Suprapubic skin (tissue), 4 donors: ENCODE measurements around the gene CDH13.

ENCODE experiments used
- CTCF ChIP-seq, 2 donors: fragments of 200-600 bp in 1 of 2; fragments of 450-650 bp in 1 of 2; sonication (generic) in 1 of 2; IDR thresholded peaks; one replicate each; pipeline ENCODE4 v1.5.1; 2016 to 2019; ENCODE audit warnings: antibody characterized with exemption in 2 of 2, mild to moderate bottlenecking in 1 of 2, moderate library complexity in 1 of 2
- EP300 ChIP-seq: sonication (generic); formaldehyde crosslinking; IDR thresholded peaks from one replicate; pipeline ENCODE4 v1.6.1; 2017; ENCODE audit warnings: antibody characterized with exemption
- POLR2A ChIP-seq, 2 donors: fragments of 450-650 bp; IDR thresholded peaks; one replicate each; pipeline ENCODE4 v1.6.1; 2017; ENCODE audit warnings: antibody characterized with exemption in 2 of 2, mild to moderate bottlenecking in 2 of 2, moderate library complexity in 2 of 2
- POLR2AphosphoS5 ChIP-seq, 3 donors: sonication (generic); formaldehyde crosslinking; IDR thresholded peaks; one replicate each; pipeline ENCODE4 v1.6.1; 2017; ENCODE audit warnings: antibody characterized with exemption in 3 of 3

DNA sequence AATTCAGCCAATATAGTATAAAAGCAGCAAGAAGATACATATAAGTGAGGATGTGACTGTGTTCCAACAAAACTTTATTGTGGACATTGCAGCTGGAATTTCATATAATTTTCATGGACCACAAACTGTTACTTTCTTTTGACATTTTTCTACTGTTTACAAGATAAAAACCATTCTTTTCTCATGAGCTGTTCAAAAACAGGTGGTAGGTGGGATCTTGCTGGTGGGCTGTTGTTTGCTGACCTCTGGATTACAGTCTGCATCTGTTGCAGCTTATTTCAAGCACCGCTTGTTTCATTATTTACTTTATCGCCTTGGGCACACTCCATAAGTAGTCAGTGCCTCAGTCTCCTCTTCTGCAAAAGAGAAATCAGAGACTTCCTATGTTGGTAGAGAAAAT, 99.5 kb downstream of the CDH13 start:
- no peak for TF ChIP-seq CTCF (IDR thresholded peaks at IDR 0.05)
- TF ChIP-seq POLR2A (IDR thresholded peaks at IDR 0.05), result no peak
- TF ChIP-seq POLR2AphosphoS5 (IDR thresholded peaks at IDR 0.05), result no peak
- TF ChIP-seq EP300, result no peak
